GM10248 (cell line): Measurements from ENCODE around the gene CCDC144A.
"Not testable (repeated sequence)": the region's sequence is repeated elsewhere in the genome, so short reads cannot be mapped to it uniquely, and the experiment has no call there.

Source experiments
- CTCF ChIA-PET: fragments of 300-600 bp; sonication (Branson Sonifier 250); formaldehyde crosslinking; extraction: SDS; loops from one replicate; lab custom pipeline; 2021; ENCODE audit warnings: antibody characterized with exemption; lab: Yijun Ruan, JAX
- POLR2A ChIA-PET: fragments of 350-650 bp; sonication (Branson Sonifier 250); formaldehyde crosslinking; extraction: SDS; loops from one replicate; lab custom pipeline; 2020; ENCODE audit warnings: antibody characterized with exemption; lab: Yijun Ruan, JAX
- DNase-seq: peaks from one replicate; pipeline ENCODE4 v3.0.0; 2012; ENCODE audit errors: extremely low spot score
- CTCF ChIP-seq: IDR thresholded peaks from 2 replicates; pipeline ENCODE4 v1.5.1; 2012; ENCODE audit warnings: mild to moderate bottlenecking, low read depth; ENCODE audit errors: extremely low read depth, missing control alignments, control extremely low read depth

The CCDC144A gene

DNA sequence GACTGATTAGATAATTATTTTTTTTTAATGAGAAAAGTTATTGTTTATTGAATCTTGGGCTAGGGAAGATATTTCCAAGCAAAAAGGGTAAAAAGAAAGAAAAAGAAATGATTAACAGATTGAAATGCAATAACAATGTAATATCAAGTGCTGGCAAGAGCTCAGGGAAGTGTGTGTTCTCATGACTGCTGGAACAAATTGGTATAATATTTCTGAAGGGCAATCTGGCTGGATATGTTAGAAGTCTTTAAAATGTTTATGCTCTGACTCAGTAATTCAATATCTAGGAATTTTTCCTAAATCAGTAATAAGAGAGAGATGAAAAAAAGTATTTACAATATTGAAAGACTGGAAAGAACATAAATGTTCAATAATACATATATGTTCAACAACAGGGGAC, 28.8 kb upstream of the CCDC144A start:
- CTCF ChIA-PET: no interaction called here

DNA sequence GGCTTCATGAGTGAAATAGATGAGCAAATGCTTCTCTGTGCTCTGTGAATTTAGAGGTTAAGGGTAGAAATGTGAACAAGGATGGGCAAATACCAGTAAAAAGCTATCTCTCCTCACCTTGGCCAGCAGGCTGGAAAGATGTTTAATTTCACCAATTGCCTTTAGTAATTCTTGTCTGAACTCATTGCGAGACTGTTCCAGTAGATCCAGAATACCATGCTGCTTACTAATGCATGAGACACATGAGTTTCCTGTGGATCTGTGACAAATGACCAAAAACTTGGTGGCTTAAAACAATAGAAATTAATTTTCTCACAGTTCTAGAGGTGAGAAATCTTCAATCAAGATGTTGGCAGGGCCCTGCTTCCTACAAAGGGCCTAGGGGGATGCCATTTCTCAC, 27.1 kb upstream of the CCDC144A start:
- ChIA-PET POLR2A (no interaction called here), CTCF (no interaction called here)
- DNase-seq: no peak
- TF ChIP-seq CTCF: no peak

More for the DNA sequence above, 28.8 kb upstream of the CCDC144A start:
- no peak for TF ChIP-seq CTCF
- POLR2A ChIA-PET: no interaction called here
- DNase-seq: no peak

- POLR2A ChIA-PET, CTCF ChIA-PET, DNase-seq: not testable (repeated sequence)
Measured at GRCh38 chr17:16666553-16666906, 23.5 kb upstream of the CCDC144A start.

DNA sequence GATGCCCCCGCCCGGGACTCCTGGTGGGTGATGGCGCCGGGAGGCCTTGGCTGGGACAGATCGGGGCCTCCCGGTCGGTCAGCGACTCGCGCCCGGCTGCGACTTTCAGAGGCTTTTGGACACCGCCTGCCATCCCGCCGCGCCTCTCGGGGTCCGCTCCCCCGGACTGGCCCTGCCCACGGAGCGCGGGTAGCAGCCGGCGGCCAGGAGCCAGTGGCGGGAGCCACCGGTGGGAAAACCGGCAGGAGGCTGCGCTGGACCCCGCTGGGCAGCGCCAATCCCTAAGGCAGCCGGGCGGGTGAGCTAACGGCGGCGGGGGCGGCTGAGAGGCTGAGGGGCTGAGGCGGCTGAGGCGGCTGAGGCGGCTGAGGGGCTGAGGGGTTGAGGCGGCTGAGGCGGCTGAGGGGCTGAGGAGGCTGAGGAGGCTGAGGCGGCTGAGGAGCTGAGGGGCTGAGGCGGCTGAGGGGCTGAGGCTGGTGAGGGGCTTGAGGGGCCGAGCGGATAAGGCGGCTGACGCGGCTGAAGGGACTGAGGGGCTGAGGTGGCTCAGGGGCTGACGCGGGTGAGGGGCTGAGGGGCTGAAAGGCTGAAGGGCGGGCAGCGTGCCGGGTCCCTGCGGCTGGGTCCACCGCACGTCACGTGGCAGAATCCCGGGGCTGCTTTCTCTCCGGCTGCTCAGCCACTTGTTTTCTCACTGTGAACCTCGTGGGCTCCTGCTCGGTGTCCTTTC, 23.0 kb upstream of the CCDC144A start:
- POLR2A ChIA-PET, DNase-seq, CTCF ChIA-PET: not testable (repeated sequence)

DNA sequence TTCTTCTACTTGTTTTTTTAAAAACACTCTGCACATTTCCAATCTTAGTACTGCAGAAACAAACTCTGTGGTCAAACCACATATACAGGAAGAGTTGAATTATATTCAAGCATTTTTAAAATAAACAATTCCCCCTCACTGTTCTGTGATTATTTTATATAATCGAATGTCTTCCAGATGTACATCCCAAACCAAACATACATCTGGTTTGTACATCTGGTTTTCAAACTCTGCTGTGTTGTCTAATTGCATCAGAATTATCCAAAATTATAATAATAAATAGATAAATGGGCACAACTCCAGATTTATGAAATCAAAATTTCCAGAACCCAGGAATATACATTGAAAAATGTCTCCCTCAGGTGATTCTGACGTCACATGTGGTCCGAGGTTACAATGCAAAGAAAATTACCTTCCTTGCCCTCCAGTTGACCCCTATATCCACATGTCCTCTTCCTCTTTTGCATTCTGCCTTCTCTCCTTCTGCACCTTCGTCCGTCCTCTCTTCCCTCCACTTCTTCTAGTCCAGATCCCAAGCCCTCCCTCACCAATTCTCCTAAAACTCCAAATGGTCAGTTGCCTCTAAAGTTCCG, 13.3 kb upstream of the CCDC144A start:
- ChIA-PET CTCF (no interaction called here), POLR2A (no interaction called here)
- no peak for DNase-seq
- TF ChIP-seq CTCF: no peak

GRCh38 chr17:16683290-16684138, 6.5 kb upstream of the CCDC144A start:
- DNase-seq, POLR2A ChIA-PET: not testable (repeated sequence)
- CTCF ChIA-PET: interaction anchor here (1.3 kb wide), 1 partner anchor 94 kb away, joined by 3 read pairs; no protein-coding TSS in a partner anchor

DNA sequence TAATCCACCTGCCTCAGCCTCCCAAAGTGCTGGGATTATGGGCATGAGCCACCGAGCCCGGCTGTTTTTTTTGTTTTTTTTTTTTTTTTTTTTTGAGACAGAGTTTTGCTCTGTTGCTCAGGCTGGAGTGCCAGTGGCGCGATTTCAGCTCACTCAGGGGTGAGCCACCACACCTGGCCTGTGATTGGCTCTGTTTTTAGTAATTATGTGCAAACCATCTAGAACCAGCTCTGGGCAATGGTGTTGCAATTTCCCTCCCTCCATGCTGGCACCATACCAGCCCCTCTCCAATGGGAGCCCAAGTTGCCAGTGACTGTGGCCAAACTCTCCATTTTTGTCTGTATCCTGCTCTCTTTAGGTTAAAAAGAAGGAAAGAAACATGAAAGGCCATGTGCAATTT, 4.0 kb upstream of the CCDC144A start:
- CTCF ChIA-PET, DNase-seq, POLR2A ChIA-PET: not testable (repeated sequence)

- CTCF ChIA-PET, DNase-seq: not testable (repeated sequence)
Measured at GRCh38 chr17:16687151-16687550, 2.9 kb upstream of the CCDC144A start.

DNA sequence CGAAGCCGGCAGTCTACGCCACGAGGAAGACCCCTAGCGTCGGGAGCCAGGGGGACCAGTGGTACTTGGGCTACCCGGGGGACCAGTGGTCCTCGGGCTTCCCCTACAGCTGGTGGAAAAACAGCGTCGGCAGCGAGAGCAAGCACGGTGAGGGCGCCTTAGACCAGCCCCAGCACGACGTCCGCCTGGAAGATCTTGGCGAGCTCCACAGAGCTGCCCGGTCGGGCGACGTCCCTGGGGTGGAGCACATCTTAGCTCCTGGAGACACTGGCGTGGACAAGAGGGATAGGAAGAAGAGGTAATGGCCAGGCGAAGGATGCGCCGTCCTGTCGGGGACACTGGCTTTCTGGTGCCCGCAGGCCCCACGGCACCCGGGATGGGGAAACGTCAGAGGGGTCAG, 406 bp downstream of the CCDC144A start:
- POLR2A ChIA-PET, DNase-seq: not testable (repeated sequence)
- CTCF ChIA-PET: interaction anchor here (0.8 to 2.3 kb wide), 4 partner anchors 9 to 237 kb away, joined by 3 to 7 read pairs (median 5); no protein-coding TSS in a partner anchor

More at GRCh38 chr17:16687151-16687550, 2.9 kb upstream of the CCDC144A start:
- POLR2A ChIA-PET: not testable (repeated sequence)

GRCh38 chr17:16697603-16698002, 7.6 kb downstream of the CCDC144A start:
- POLR2A ChIA-PET, DNase-seq: not testable (repeated sequence)

GRCh38 chr17:16745492-16746203, 55.6 kb downstream of the CCDC144A start:
- POLR2A ChIA-PET, CTCF ChIA-PET, DNase-seq: not testable (repeated sequence)

More at GRCh38 chr17:16697603-16698002, 7.6 kb downstream of the CCDC144A start:
- CTCF ChIA-PET: not testable (repeated sequence)

- CTCF ChIA-PET, POLR2A ChIA-PET, DNase-seq: not testable (repeated sequence)
Measured at GRCh38 chr17:16746571-16746970, 56.5 kb downstream of the CCDC144A start.

GRCh38 chr17:16750515-16750914, 60.5 kb downstream of the CCDC144A start:
- POLR2A ChIA-PET, CTCF ChIA-PET, DNase-seq: not testable (repeated sequence)
